Measurements from ENCODE around the gene CIT.
A peak's percentile ranks its signal among the peaks of the same experiment; 100 is the strongest.
"Not testable (repeated sequence)": the region's sequence is repeated elsewhere in the genome, so short reads cannot be mapped to it uniquely, and the experiment has no call there.

CIT gene

GRCh38 chr12:119667577-119668323 is 209.4 kb downstream of the CIT start, which contains the start of gene PRKAB1:
Gene PRKAB1, plus strand, starts transcription at chr12:119668133. Its CDS starts 112 bp downstream, at chr12:119668245.
- peak within 1 kb of the TSS; percentile 98 for H3K4me3 ChIP-seq (ENCODE audit: low read depth, low read length)
- DNase-seq (ENCODE audit: low read depth) = peak; percentile 89

GRCh38 chr12:119666900-119667576 is 210.1 kb downstream of the CIT start:
- no peak for DNase-seq (ENCODE audit: low read depth)
- H3K4me3 ChIP-seq (ENCODE audit: low read depth, low read length) = peak overlapping the region; percentile 98

- no peak overlapping the region for H3K4me3 ChIP-seq (ENCODE audit: low read depth, low read length)
Observed at GRCh38 chr12:119666226-119666795, 210.8 kb downstream of the CIT start.

GRCh38 chr12:119665164-119665929 is 211.8 kb downstream of the CIT start:
- DNase-seq (ENCODE audit: low read depth) = no peak
- no peak overlapping the region for H3K4me3 ChIP-seq (ENCODE audit: low read depth, low read length)

More at GRCh38 chr12:119666226-119666795, 210.8 kb downstream of the CIT start:
- DNase-seq (ENCODE audit: low read depth) = no peak

GRCh38 chr12:119664642-119665041 is 212.5 kb downstream of the CIT start:
- DNase-seq (ENCODE audit: low read depth) = no peak
- H3K4me3 ChIP-seq (ENCODE audit: low read depth, low read length) = no peak overlapping the region

GRCh38 chr12:119661882-119662281 is 215.2 kb downstream of the CIT start:
- no peak for DNase-seq (ENCODE audit: low read depth)
- no peak overlapping the region for H3K4me3 ChIP-seq (ENCODE audit: low read depth, low read length)

- H3K4me3 ChIP-seq (ENCODE audit: low read depth, low read length) = no peak overlapping the region
- DNase-seq (ENCODE audit: low read depth) = no peak
Observed at GRCh38 chr12:119660076-119660475, 217.0 kb downstream of the CIT start.

GRCh38 chr12:119659289-119659897 is 217.7 kb downstream of the CIT start:
- no peak for DNase-seq (ENCODE audit: low read depth)

GRCh38 chr12:119658166-119658565 is 219.0 kb downstream of the CIT start:
- not testable (repeated sequence) for H3K4me3 ChIP-seq (ENCODE audit: low read depth, low read length); DNase-seq (ENCODE audit: low read depth)

More at GRCh38 chr12:119659289-119659897, 217.7 kb downstream of the CIT start:
- H3K4me3 ChIP-seq (ENCODE audit: low read depth, low read length) = no peak overlapping the region

GRCh38 chr12:119657001-119657400 is 220.1 kb downstream of the CIT start:
- not testable (repeated sequence) for DNase-seq (ENCODE audit: low read depth); H3K4me3 ChIP-seq (ENCODE audit: low read depth, low read length)

- no peak for DNase-seq (ENCODE audit: low read depth)
- no peak overlapping the region for H3K4me3 ChIP-seq (ENCODE audit: low read depth, low read length)
Observed at GRCh38 chr12:119652665-119653064, 224.5 kb downstream of the CIT start.

GRCh38 chr12:119649202-119649808 is 227.8 kb downstream of the CIT start:
- H3K4me3 ChIP-seq (ENCODE audit: low read depth, low read length) = no peak overlapping the region
- no peak for DNase-seq (ENCODE audit: low read depth)

- DNase-seq (ENCODE audit: low read depth) = no peak
- H3K4me3 ChIP-seq (ENCODE audit: low read depth, low read length) = no peak overlapping the region
Observed at GRCh38 chr12:119645535-119646059, 231.5 kb downstream of the CIT start.

GRCh38 chr12:119644930-119645329 is 232.2 kb downstream of the CIT start:
- H3K4me3 ChIP-seq (ENCODE audit: low read depth, low read length) = no peak overlapping the region
- peak; percentile 17 for DNase-seq (ENCODE audit: low read depth)

- DNase-seq (ENCODE audit: low read depth) = no peak
- no peak overlapping the region for H3K4me3 ChIP-seq (ENCODE audit: low read depth, low read length)
Observed at GRCh38 chr12:119642986-119643385, 234.1 kb downstream of the CIT start.
